ENCODE measurements around the gene RBM19.

Gene RBM19

DNA sequence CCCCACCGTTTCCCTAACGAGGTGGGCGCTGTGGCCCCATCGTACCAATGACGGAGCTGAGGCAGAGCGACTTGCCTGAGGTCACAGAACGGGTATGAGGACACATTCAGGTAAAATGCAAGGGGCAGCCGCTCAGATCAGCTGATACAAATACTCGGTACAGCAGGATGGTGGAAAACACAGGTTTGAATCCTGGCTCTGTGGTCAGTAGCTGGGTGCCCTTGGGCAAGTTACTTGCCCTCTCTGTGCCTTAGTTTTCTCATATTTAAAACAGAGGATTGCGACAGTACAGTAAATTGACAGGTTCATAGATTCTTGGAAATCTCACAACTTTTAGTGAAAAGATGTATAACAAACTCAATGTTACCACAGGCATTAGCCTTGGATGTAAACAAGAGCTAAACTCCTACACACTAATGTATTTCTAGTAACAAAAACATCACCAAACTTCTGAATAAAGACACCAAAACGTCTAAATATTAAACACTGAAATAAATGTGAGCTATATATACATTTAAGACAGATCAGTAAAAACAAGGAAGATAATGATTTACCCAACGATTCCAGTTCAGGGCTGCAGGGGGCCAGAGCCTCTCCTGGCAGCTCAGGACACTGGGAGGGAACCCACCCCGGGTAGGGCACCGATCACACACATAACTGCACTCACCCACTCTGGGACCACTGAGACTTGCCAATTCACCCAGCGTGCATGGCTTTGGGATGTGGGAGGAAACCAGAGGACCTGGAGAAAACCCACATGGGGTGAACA lies 128.4 kb downstream of the RBM19 start:
- DNase-seq (ENCODE audit: low read depth in 3 of 3, low spot score in 1 of 3): no peak

DNA sequence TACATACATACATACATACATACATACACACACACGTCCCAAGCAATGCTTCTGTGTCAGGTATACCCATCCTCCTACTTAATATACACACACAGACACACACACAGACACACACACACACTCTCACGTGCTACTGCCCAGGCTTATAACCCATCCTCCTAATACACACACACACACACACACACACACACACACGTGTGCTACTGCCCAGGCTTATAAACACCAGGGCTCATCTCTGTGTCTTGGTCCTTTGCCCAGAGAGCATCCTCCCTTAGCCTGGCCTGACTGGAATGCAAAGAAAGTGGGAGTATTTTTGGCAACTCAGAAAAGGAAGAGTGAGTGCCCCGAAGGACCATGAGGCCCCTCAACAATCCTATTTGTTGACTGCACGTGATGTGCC lies 129.0 kb downstream of the RBM19 start:
- no peak for DNase-seq (ENCODE audit: low read depth in 3 of 3, low spot score in 1 of 3)

DNA sequence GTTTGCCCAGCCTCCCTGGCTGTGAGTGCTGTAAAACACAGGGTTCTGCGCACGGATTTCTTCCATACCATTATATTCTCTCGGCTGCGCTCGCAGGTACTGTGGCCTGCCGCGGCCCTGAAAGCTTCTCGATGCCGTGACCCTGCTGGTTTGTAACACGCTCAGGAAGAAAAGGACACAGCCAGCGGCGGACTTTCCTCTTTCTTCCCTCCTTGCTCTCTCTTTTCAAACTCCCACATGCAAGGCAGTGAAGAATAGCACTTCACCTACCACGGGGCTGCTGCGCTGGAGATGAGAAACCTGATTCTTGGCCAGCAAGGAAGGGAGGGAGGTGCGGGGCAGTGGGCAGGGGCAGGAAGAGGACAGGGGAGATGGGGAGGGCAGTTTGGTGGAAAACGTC lies 130.2 kb downstream of the RBM19 start:
- DNase-seq (ENCODE audit: low read depth in 3 of 3, low spot score in 1 of 3): no peak

DNA sequence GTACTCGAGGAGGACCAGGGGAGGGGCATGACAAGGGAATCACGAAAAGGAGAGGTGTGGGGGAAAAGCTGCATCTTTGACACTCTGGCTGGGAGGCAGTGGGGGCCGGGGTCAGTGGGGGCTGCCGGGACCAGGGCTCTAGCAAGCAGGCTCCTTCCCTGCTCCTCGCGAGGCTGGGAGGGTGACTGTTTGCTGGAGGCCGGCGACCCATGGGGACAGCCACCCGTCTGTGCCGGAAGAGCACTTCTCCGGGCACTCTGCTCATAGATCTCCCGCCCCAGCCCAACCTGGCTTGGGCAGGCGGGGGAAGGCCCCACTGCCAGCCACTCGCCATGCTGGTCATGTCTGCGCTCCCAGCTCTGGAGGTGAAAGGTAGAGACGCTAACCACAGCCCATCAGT lies 130.7 kb downstream of the RBM19 start:
- no peak for DNase-seq (ENCODE audit: low read depth in 3 of 3, low spot score in 1 of 3)

DNA sequence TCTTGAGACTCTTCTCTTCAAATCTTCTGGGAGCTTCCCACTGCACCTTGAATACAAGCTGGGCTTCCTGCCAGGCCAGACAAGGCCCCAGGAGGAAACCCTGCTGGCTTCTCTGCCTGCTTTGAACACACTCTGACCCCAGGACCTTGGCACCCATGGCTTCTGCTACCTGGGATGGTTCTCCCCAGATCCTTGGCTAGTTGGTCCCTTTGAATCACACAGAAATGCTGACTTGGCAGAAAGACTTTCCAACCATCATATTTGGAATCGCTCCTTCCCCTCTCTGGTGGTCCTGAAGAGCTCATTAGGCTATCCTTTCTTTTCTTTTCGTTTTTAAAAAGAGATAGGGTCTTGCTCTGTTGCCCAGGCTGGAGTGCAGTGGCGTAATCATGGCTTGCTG lies 132.7 kb downstream of the RBM19 start:
- no peak for DNase-seq (ENCODE audit: low read depth in 3 of 3, low spot score in 1 of 3)

DNA sequence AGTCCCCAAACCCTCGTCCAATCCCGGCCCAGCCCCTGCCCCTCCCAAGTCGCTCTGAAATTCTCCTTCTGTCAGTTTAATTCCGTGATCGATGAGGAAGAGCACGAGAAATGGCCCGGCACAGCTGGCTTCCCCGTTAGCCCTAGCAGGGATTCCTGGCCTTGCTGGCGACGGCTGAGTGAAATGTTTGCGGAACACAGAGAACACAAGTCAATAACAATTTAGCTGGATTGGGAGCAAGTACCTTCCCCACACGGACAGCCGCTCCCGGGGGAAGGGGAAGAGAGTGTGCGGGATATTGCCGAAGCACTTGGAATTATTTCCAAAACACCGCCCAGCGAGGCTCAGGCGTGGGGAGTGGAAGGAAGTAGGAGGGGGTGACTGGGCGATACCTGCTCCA lies 134.6 kb downstream of the RBM19 start:
- no peak for DNase-seq (ENCODE audit: low read depth in 3 of 3, low spot score in 1 of 3)

DNA sequence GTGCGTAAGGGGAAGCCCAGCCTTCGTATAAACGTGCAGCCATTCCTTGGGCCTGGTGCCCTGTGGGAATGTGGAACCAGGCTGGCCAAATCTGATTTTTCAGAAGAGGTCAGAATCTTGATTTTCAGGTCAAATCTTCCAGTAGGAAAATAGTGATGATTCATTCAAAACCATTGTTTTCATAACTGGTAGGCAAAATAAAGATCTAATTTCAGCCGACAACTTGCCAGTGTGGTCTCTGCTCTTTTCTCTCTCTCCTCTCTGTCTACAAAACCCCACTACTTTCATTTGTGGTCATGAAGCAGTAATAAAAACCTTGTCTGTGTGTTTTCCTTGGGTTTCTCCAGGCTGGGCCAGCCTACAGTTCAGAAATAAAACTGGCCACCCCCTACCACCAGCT lies 135.1 kb downstream of the RBM19 start:
- no peak for DNase-seq (ENCODE audit: low read depth in 3 of 3, low spot score in 1 of 3)

DNA sequence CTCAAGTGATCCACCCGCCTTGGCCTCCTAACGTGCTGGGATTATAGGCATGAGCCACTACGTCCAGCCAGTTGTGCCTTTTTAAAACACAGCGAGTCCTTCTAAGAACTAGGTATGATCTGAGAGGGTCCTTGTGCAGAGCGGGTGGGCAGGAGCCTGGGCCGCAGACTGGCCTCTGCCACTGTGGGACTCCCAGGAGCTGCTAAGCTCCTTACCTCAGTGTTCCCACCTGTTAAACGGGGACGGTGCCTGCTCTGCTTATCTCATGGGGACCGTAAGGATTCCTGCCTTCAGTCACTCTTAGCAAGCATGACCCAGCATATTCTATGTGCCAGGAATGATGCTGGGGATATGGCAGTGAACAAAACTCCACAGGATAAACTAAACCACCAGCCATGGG lies 136.9 kb downstream of the RBM19 start:
- no peak for DNase-seq (ENCODE audit: low read depth in 3 of 3, low spot score in 1 of 3)

DNA sequence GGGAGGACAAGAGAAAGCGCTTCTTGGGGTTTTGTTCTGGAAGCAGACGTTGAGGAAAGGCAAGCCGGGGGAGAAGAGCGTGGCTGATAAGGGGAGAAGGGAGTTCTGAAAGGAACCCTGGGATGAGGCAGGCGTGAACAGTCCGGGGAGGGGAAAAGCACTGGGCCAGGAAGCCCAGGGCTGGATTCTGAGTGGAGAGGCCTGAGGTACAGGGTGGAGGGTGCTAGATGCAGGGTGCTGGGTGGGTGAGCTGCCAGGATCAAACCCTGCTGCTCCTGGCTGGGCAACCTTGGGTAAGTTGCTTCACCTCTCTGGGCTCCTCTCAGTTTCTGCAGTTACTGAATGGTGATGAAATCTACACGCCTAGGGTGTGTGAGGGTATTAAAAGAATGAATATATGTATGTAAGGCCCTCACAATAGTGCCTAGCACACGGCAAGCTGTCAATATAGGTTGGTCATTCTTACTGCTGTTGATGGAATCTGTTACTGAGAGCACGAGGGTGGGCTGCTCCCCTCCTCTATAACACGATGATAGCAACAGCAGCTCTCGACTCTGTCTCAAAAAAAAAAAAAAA lies 138.5 kb downstream of the RBM19 start:
- no peak for DNase-seq (ENCODE audit: low read depth in 3 of 3, low spot score in 1 of 3)

DNA sequence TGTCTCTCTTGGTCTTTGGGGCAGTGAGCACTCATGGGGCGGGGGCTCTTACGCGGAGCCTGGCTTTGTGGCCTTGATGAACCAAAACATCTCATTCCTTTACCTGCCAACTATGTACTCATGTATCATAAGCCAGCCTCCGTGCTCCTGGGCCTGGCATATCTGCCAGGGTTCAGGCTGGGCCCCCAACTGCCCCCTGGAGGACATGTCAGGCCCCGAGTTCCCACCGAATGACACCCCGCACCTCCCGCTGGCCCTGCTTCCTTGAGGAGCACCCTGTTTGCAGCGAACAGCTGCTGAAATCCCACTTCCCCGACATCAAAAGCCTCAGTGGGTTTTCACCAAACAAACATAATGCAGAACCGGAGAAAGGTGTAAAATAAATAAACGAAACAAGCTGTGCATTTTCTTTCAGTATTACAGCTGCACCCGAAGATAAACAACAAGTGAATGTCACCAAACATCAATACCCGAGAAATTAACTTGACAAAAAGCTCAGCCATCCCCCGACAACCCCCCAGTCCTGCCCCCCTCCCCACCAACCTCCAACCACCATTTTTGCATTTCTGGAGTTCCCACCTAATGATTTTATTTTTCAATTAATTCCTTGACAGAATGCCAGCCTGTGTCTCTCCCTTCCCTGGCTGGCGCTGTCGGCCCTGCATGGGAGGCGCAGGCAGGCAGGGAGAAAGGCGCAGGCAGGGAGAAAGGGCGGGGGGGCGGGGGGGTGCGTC lies 139.2 kb downstream of the RBM19 start:
- DNase-seq (ENCODE audit: low read depth in 3 of 3, low spot score in 1 of 3): no peak

DNA sequence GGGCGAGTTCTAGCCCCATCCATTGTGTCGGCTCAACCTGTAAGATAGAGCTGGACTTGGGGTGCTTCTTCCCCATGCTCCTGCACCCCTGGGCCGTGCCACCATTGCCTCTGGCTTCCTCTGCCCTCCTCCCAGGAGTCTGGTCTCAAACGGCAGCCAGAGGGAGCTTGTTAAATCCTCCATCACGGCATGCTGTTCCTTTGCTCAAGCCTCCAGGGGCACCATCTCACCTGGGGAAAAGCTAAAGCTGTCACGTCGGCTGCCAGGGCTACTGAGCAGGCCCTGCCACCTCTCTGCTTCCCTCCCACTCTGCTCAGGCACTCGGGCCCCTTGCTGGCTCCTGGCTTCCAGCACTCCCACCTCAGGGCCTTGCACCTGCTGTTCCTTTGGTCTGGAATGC lies 140.4 kb downstream of the RBM19 start:
- no peak for DNase-seq (ENCODE audit: low read depth in 3 of 3, low spot score in 1 of 3)

DNA sequence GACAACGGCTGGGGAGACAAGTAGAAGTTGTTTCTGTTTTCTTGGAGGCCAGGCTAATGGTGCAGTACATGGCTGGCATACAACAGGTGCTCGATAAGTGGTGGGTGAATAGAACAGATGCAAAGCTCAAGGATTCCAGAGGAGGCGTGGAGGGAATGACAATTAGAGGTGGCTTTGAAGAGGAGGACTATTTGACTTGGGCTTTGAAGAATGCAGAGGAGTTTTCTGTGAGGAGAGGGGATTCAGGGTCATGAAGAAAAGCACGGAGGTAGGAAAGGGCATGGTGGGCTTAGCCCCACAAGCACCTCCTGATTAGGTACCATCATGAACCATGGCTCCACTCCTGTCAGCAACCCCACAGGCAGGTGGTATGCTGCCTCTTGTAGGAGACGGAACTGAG lies 142.3 kb downstream of the RBM19 start:
- no peak for DNase-seq (ENCODE audit: low read depth in 3 of 3, low spot score in 1 of 3)

DNA sequence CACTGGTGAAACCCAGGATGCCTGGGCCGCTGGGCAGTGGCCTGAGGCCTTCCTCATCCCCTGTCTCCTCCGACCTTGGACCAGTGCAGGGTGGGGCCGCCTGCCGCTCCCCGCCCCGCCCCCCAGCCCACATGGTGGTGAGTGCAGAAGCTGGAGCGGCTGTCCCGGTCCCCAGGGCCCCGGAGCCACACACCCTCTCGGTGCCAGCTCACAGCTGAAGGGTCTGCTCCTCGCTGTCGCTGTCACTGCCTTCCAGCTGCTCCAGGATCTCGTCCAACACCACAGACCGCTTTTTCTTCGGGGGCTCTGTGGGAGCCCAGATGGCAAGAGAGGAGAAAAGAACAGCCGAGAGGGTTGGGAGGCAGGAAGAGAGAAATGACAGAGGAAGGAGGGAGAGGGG lies 143.1 kb downstream of the RBM19 start:
- DNase-seq (ENCODE audit: low read depth in 3 of 3, low spot score in 1 of 3): no peak

DNA sequence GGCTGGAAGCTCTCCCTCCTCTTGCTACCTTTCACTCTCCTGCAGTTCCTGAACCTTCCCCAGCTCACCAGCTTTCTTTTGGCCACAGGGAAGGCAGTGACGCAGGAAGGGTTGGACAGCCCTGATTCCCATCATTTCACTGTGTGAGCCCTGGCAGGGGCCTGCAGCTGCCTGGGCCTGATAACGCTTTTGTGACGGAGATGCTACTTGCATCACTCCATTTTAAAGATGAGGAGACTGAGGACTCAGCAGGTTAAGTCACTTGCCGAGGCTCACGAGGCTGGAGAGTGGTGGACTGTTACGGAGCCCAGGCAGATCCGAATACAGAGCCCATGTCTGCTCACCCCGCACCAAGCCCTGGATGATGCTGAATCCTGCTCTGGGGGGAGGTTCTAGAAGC lies 145.3 kb downstream of the RBM19 start:
- DNase-seq (ENCODE audit: low read depth in 3 of 3, low spot score in 1 of 3): no peak

DNA sequence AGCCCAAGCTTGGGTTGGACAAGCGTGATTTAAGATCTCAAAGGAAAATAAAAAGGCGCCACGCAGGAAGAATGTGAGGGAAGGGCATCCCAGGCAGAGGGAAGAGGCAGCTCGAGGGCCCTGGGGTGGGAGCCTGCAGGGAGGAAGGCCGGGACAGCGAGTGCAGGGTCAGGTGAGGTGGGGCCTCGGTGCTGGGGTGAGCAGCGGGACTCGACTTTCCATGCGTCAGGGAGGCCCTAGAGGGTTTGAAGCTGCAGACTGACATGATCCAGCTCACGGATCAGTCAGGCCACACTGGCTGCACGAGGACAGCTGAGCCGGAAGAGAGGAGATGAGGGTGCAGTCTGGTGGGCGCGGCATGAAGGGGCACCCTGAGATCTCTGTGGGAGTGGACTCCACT lies 145.8 kb downstream of the RBM19 start:
- no peak for DNase-seq (ENCODE audit: low read depth in 3 of 3, low spot score in 1 of 3)

DNA sequence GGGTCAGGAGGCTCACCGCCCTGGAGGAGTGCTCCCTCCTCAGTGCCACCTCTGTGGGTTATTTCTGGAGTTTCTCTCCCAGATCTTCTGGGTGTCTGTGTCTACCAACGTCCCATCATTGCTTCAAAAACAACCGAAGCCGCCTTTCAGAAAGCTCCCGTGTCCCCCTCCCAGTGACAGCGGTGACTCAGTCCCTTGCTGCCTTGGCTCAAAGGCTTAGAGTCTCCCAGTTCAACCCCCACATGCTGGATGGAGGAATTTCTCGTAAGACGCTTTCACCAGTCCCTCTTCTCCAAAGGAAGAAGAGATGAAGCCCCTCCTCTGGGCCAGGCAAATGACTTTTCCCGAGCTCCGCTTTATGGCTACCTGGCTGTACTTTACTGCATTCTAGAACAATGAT lies 146.6 kb downstream of the RBM19 start:
- no peak for DNase-seq (ENCODE audit: low read depth in 3 of 3, low spot score in 1 of 3)

DNA sequence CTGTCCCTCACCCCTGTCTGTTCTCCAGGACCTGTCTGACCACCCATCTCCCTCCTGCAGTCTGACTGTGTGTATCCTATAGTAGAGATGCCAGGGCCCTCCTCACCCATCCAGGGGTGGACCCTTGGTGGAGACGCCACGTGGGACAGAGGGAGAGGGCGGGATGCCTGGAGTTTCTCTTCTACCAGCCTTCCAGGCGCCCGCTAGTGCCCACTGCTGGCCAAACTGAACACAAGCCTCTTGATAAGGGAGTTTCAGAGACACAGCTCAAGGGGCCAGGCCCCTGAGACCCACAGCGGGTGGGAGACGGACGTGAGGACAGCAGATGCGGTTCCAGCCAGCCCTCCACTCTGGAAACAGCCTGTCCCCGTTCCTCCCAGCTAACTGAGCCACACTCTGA lies 147.3 kb downstream of the RBM19 start:
- no peak for DNase-seq (ENCODE audit: low read depth in 3 of 3, low spot score in 1 of 3)

DNA sequence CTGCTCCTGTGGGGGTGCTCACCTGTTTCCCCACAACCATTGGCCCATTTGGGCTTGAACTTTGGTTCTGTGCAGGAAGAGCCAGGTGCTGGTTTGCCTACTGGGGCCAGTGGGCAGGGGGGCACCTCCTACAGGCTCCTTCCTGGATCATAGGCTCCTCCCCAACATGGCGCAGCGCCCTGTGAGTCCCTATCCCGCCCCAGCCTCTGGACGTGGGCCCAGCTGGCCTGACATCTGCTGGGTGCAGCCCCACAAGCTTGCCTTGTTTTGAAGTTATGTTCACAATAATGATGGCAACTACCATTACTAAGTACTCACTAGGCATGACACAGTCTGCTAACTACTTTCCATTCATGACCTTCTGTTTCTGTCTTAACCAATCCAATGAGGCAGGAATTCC lies 147.8 kb downstream of the RBM19 start:
- no peak for DNase-seq (ENCODE audit: low read depth in 3 of 3, low spot score in 1 of 3)

DNA sequence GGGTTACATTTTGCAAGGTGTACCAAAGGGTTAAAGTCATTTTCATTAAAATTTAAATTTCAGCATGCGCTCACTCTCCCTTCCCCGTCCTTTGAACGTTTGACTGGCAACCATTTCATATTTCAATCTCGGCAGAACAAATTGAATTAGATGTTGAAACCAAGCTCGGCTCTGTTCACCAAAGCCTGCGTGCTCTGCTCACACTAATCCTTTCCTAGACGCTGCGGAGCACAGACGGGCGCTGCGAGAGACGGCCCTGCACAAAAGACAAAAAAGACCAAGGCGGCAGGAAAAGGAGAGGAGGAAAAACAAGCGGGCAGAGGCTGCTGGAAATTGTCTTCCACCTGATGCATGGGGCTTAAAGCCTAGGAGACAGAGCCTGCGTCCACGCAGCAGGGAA lies 149.3 kb downstream of the RBM19 start:
- no peak for DNase-seq (ENCODE audit: low read depth in 3 of 3, low spot score in 1 of 3)

DNA sequence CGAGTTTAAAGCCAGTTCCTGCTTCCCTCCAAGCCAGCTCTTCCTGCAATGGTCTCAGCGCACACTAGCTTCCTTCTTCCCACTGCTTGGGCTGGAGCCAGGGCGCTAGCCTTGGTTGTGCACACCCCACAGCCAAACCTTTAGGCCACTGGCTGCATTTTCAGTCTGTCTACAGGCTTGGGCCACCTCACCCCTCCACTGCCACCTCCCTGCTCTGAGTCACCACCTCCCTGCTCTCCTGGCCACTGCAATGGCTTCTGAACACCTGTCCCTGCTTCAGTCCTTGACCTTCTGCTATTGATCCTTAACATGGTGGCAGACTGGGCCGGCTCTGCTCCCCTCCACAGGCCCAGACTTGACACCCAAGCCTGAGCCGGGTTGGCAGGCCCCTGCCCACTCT lies 151.1 kb downstream of the RBM19 start:
- no peak for DNase-seq (ENCODE audit: low read depth in 3 of 3, low spot score in 1 of 3)

DNA sequence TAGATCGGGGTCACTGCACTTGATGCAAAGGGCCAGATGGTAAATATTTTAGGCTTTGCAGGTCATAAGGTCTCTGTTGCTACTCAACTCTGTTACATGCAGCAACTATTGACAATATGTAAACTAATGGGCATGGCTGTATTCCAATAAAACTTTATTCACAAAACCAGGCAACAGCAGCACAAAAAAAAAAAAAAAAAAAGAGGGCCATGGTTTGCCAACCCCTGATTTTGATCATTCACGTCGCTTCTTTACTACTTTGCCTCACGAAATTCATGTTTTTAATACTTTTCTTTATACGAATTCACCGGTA lies 152.9 kb downstream of the RBM19 start:
- DNase-seq (ENCODE audit: low read depth in 3 of 3, low spot score in 1 of 3): no peak

DNA sequence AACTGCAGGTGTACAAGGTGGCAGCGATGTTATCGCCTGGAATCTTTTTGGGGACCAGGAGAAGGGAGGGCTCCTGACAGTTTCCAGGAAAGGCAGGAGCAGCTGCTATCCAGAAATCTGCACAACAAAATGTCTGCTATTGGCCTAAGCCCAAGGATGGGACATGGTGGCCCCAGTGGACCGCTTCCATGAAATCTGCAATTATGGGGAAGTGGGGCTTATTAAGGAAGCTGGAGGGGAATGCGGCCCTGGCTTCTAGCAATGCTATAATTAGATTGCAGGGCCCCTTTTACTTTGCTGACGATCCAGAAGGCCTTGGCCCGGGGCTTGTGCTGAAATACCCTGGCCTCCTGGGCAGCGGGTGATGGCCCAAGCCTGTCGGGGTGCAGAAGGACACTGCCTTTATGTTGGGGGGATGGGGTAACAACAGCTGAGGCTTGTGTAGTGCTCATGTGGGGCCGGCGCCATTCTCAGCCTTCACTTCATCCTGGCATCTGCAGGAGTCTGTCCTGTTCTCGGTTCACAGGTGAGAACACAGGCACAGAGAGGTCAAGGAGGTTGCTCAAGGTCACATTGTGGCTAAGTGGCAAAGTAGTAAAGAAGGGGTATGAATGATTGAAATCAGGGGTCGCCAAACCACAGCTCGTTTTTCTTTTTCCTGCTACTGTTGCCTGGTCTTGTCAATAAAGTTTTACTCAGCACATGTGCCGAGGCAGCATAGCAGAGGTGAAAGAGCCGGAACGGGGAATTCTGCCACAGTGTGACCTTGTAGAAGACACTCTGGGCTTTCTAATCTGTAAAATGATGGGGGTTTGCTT lies 153.5 kb downstream of the RBM19 start:
- DNase-seq (ENCODE audit: low read depth in 3 of 3, low spot score in 1 of 3): no peak

All from stimulated activated CD4-positive, alpha-beta T cell treated with anti-CD3 and anti-CD28 coated beads, TNF-alpha, amount 100 ng/mL, for 1 hour (primary cell).